K562 (cell line): ENCODE results near the gene STEAP3. TPM values are rescaled to one million over a fixed set of nuclear protein-coding genes. Genes with fewer than 3 reads are reported as not detected.

Experiments
- BCOR ChIP-seq: fragments of 450-650 bp; IDR thresholded peaks from 2 replicates; pipeline ENCODE4 v1.6.1; 2016
- CBFA2T2 ChIP-seq: fragments of 450-650 bp; conservative IDR thresholded peaks from 2 replicates; pipeline ENCODE4 v1.6.1; 2017; ENCODE audit warnings: mild to moderate bottlenecking
- CREBBP ChIP-seq: IDR thresholded peaks from one replicate; pipeline ENCODE4 v1.6.1; 2012; ENCODE audit warnings: low read depth, mild to moderate bottlenecking, control low read depth, inconsistent platforms, low read length
- CTBP1 ChIP-seq: fragments of 450-650 bp; IDR thresholded peaks from 2 replicates; pipeline ENCODE4 v1.6.1; 2016; ENCODE audit warnings: borderline replicate concordance
- ELF4 ChIP-seq: fragments of 450-650 bp; formaldehyde crosslinking; IDR thresholded peaks from 2 replicates; pipeline ENCODE4 v1.4.0; 2022; ENCODE audit warnings: missing genetic modification characterization
- ETV5 ChIP-seq: sonication (generic); formaldehyde crosslinking; IDR thresholded peaks from 2 replicates; pipeline ENCODE4 v1.4.0; 2020; ENCODE audit warnings: low read depth, mild to moderate bottlenecking, missing genetic modification reagents
- FOXA1 ChIP-seq: fragments of 450-650 bp; IDR thresholded peaks from 2 replicates; pipeline ENCODE4 v1.6.1; 2016; ENCODE audit warnings: mild to moderate bottlenecking, borderline replicate concordance
- HNRNPUL1 ChIP-seq: fragments of 200-400 bp; formaldehyde crosslinking; IDR thresholded peaks from 2 replicates; pipeline ENCODE4 v1.6.1; 2017; ENCODE audit warnings: low read length
- LARP7 ChIP-seq: fragments of 450-650 bp; IDR thresholded peaks from 2 replicates; pipeline ENCODE4 v1.6.1; 2016
- MBD2 ChIP-seq: sonication (generic); IDR thresholded peaks from 2 replicates; pipeline ENCODE4 v1.6.1; 2016; ENCODE audit warnings: low read depth, borderline replicate concordance
- RBM34 ChIP-seq: fragments of 200-400 bp; formaldehyde crosslinking; IDR thresholded peaks from 2 replicates; pipeline ENCODE4 v1.6.1; 2018; ENCODE audit warnings: low read length, borderline replicate concordance; ENCODE audit not compliant: insufficient read depth
- ZFX ChIP-seq: sonication (generic); formaldehyde crosslinking; IDR thresholded peaks from 2 replicates; pipeline ENCODE4 v1.8.0; 2022; ENCODE audit warnings: mild to moderate bottlenecking, missing genetic modification reagents, moderate library complexity
- ZNF253 ChIP-seq: fragments of 250-450 bp; sonication (Bioruptor Pico); conservative IDR thresholded peaks from 2 replicates; pipeline ENCODE4 v1.6.1; 2021; ENCODE audit warnings: mild to moderate bottlenecking
- polyA plus RNA-seq, 8 experiments: library from polyadenylated mRNA; depleted of rRNA in 4 of 8; stranded (reverse) in 5 of 8; unstranded in 3 of 8; fragments of >200 nt; fragmentation: Nextera tagmentation in 2 of 8; fragmentation: Illumina TruSeq in 1 of 8; extraction: Ambion mirVana in 2 of 8; extraction: Trizol in 1 of 8; gene quantifications; 2 replicates each; pipeline versions ENCODE4 v1.2.1 to v1.2.3, GENCODE V29; 2011 to 2014; ENCODE audit warnings: inconsistent platforms in 1 of 8, missing spikeins in 1 of 8
- total RNA-seq, 7 experiments: library from RNA; depleted of rRNA in 6 of 7; stranded (reverse); fragments of >200 nt in 6 of 7; fragmentation: Illumina TruSeq in 2 of 7; extraction: Trizol in 2 of 7; gene quantifications; 2 replicates each; pipeline versions ENCODE4 v1.2.1 to v1.2.3, GENCODE V29; 2011 to 2021; ENCODE audit warnings: low replicate concordance in 1 of 7
- TF ChIP-seq, protein P1 (sequence below): sonication (generic); formaldehyde crosslinking; IDR thresholded peaks from 2 replicates; pipeline ENCODE4 v1.8.0; 2022; ENCODE audit warnings: missing genetic modification reagents, mild to moderate bottlenecking, borderline replicate concordance
- TF ChIP-seq, protein P2 (sequence below): sonication (generic); formaldehyde crosslinking; IDR thresholded peaks from 2 replicates; pipeline ENCODE4 v1.8.0; 2022; ENCODE audit warnings: mild to moderate bottlenecking, missing genetic modification reagents, borderline replicate concordance
- TF ChIP-seq, protein P3 (sequence below), 2 experiments: IDR thresholded peaks; 2 replicates each; pipeline ENCODE4 v1.6.1; 2011; ENCODE audit warnings: borderline replicate concordance in 1 of 2, control low read depth in 1 of 2, low read depth in 1 of 2, low read length in 1 of 2, mild to moderate bottlenecking in 1 of 2, mixed read lengths in 1 of 2, moderate library complexity in 1 of 2; ENCODE audit not compliant: insufficient read depth in 1 of 2, insufficient read length in 1 of 2, poor library complexity in 1 of 2, severe bottlenecking in 1 of 2; ENCODE audit errors: extremely low read depth in 1 of 2
- TF ChIP-seq, protein P4 (sequence below): IDR thresholded peaks from 2 replicates; pipeline ENCODE4 v1.6.1; 2016; ENCODE audit warnings: missing genetic modification characterization, missing compliant biosample characterization
- TF ChIP-seq, protein P5 (sequence below): sonication (generic); formaldehyde crosslinking; IDR thresholded peaks from 2 replicates; pipeline ENCODE4 v1.8.1; 2023; ENCODE audit warnings: mild to moderate bottlenecking, missing genetic modification reagents, moderate library complexity

The STEAP3 gene
- total and polyA plus RNA-seq, 9 of the 15 experiments (the other 6 are each of a cell fraction or from before 2014, with no cell fraction given), result 1.8 to 31.6 (median 9.0) TPM

DNA sequence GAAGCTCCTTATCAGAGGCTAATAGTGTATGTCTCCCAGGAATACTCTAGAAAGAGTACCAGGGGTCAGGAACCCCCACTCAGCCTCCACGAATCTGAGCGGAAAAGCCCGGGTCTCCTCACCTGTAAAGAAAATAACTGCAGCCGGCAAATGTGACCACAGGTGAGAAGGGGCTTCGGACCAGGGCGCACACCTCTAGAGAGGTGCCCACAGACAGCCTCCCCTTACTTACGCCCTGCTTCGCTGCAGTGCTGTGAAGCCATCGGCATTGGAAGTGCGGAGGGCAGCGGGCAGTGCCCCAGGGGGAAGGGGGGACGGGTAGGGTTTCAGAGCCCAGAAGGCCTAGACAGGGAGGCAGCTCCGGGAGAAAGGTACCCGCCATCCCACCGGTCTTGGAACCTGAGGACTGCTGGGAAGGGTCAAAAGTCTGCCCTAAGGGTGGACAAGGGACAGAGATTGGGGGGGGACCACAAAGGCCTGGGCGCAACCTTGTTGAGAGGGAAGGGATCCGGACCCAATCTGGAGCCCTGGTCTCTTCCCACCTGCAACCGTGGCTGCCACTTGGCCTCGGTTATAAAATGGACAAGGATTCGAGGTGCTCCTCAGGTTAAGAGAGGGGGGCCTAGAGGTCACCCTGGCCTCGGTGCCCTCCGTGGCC lies 642 bp upstream of the STEAP3 start (continued):
- TF ChIP-seq, protein P1, sequence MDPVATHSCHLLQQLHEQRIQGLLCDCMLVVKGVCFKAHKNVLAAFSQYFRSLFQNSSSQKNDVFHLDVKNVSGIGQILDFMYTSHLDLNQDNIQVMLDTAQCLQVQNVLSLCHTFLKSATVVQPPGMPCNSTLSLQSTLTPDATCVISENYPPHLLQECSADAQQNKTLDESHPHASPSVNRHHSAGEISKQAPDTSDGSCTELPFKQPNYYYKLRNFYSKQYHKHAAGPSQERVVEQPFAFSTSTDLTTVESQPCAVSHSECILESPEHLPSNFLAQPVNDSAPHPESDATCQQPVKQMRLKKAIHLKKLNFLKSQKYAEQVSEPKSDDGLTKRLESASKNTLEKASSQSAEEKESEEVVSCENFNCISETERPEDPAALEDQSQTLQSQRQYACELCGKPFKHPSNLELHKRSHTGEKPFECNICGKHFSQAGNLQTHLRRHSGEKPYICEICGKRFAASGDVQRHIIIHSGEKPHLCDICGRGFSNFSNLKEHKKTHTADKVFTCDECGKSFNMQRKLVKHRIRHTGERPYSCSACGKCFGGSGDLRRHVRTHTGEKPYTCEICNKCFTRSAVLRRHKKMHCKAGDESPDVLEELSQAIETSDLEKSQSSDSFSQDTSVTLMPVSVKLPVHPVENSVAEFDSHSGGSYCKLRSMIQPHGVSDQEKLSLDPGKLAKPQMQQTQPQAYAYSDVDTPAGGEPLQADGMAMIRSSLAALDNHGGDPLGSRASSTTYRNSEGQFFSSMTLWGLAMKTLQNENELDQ (CRISPR knock-in tag), result no peak
- no peak for TF ChIP-seq CBFA2T2
- TF ChIP-seq, protein P2, sequence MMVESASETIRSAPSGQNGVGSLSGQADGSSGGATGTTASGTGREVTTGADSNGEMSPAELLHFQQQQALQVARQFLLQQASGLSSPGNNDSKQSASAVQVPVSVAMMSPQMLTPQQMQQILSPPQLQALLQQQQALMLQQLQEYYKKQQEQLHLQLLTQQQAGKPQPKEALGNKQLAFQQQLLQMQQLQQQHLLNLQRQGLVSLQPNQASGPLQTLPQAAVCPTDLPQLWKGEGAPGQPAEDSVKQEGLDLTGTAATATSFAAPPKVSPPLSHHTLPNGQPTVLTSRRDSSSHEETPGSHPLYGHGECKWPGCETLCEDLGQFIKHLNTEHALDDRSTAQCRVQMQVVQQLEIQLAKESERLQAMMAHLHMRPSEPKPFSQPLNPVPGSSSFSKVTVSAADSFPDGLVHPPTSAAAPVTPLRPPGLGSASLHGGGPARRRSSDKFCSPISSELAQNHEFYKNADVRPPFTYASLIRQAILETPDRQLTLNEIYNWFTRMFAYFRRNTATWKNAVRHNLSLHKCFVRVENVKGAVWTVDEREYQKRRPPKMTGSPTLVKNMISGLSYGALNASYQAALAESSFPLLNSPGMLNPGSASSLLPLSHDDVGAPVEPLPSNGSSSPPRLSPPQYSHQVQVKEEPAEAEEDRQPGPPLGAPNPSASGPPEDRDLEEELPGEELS (CRISPR knock-in tag), result no peak
- TF ChIP-seq CREBBP, result no peak
- TF ChIP-seq, protein P3, sequence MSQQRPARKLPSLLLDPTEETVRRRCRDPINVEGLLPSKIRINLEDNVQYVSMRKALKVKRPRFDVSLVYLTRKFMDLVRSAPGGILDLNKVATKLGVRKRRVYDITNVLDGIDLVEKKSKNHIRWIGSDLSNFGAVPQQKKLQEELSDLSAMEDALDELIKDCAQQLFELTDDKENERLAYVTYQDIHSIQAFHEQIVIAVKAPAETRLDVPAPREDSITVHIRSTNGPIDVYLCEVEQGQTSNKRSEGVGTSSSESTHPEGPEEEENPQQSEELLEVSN (IDR thresholded peaks at IDR 0.05; ENCODE audit: borderline replicate concordance in 1 of 2, extremely low read depth in 1 of 2, insufficient read depth in 1 of 2, insufficient read length in 1 of 2, low read depth in 1 of 2, low read length in 1 of 2, poor library complexity in 1 of 2, severe bottlenecking in 1 of 2), result no peak
- TF ChIP-seq CTBP1, result no peak
- TF ChIP-seq, protein P4, sequence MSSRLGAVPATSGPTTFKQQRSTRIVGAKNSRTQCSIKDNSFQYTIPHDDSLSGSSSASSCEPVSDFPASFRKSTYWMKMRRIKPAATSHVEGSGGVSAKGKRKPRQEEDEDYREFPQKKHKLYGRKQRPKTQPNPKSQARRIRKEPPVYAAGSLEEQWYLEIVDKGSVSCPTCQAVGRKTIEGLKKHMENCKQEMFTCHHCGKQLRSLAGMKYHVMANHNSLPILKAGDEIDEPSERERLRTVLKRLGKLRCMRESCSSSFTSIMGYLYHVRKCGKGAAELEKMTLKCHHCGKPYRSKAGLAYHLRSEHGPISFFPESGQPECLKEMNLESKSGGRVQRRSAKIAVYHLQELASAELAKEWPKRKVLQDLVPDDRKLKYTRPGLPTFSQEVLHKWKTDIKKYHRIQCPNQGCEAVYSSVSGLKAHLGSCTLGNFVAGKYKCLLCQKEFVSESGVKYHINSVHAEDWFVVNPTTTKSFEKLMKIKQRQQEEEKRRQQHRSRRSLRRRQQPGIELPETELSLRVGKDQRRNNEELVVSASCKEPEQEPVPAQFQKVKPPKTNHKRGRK, result no peak
- no peak for TF ChIP-seq ZNF253 (CRISPR knock-in tag)
- TF ChIP-seq, protein P5, sequence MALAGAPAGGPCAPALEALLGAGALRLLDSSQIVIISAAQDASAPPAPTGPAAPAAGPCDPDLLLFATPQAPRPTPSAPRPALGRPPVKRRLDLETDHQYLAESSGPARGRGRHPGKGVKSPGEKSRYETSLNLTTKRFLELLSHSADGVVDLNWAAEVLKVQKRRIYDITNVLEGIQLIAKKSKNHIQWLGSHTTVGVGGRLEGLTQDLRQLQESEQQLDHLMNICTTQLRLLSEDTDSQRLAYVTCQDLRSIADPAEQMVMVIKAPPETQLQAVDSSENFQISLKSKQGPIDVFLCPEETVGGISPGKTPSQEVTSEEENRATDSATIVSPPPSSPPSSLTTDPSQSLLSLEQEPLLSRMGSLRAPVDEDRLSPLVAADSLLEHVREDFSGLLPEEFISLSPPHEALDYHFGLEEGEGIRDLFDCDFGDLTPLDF, result no peak
- no peak for TF ChIP-seq HNRNPUL1
- no peak for TF ChIP-seq ETV5 (CRISPR knock-in tag)
- TF ChIP-seq MBD2, result no peak
- TF ChIP-seq RBM34, result no peak
- TF ChIP-seq BCOR, result no peak
- TF ChIP-seq ELF4 (CRISPR knock-in tag), result 0 out of 2 replicates have a peak, but pooled peaks have one; percentile 61
- no peak for TF ChIP-seq FOXA1
- TF ChIP-seq LARP7, result no peak
- peak; percentile 21; the same call in 1 of the 2 replicates for TF ChIP-seq ZFX
